H1 (cell line): ENCODE results near the gene DNMT3L. TPM values are rescaled to one million over a fixed set of nuclear protein-coding genes. Genes with fewer than 3 reads are reported as not detected.

Experiments
- CHD2 ChIP-seq: IDR thresholded peaks from 2 replicates; pipeline ENCODE4 v1.6.1; 2012; ENCODE audit warnings: low read length, improper control_type of control experiment
- JUND ChIP-seq: IDR thresholded peaks from 2 replicates; pipeline ENCODE4 v1.6.1; 2011; ENCODE audit warnings: mild to moderate bottlenecking, improper control_type of control experiment, low read length
- KDM5A ChIP-seq: fragments of 200-600 bp; IDR thresholded peaks from 2 replicates; pipeline ENCODE4 v1.7.1; 2012; ENCODE audit warnings: mild to moderate bottlenecking, low read length, inconsistent platforms, mixed read lengths
- RAD21 ChIP-seq, 2 experiments: IDR thresholded peaks in 1 of 2; conservative IDR thresholded peaks in 1 of 2; 2 replicates each; pipeline ENCODE4 v1.6.1; 2011; ENCODE audit warnings: low read depth in 2 of 2, low read length in 2 of 2, improper control_type of control experiment in 1 of 2, inconsistent platforms in 1 of 2, mild to moderate bottlenecking in 1 of 2, moderate library complexity in 1 of 2
- SAP30 ChIP-seq: fragments of 300-600 bp; sonication (generic); IDR thresholded peaks from 2 replicates; pipeline ENCODE4 v1.7.1; 2012; ENCODE audit warnings: low read length, moderate library complexity, mild to moderate bottlenecking, inconsistent platforms; ENCODE audit not compliant: insufficient read depth, insufficient replicate concordance
- SP2 ChIP-seq: IDR thresholded peaks from 2 replicates; pipeline ENCODE4 v1.6.1; 2012; ENCODE audit warnings: mild to moderate bottlenecking, low read length, inconsistent platforms
- SUZ12 ChIP-seq: fragments of 200-600 bp; sonication (generic); IDR thresholded peaks from 2 replicates; pipeline ENCODE4 v1.6.1; 2012; ENCODE audit warnings: mild to moderate bottlenecking, inconsistent platforms, low read length, moderate library complexity, mixed read lengths
- USF2 ChIP-seq: IDR thresholded peaks from 2 replicates; pipeline ENCODE4 v1.6.1; 2011; ENCODE audit warnings: low read length, improper control_type of control experiment
- polyA plus RNA-seq, 7 experiments: library from polyadenylated mRNA; depleted of rRNA in 3 of 7; stranded (reverse) in 5 of 7; unstranded in 2 of 7; fragments of >200 nt in 5 of 7; fragments of 200-250 nt in 2 of 7; gene quantifications; 1 replicate in 5 of 7; 2 replicates in 1 of 7; 4 replicates in 1 of 7; pipeline versions ENCODE4 v1.2.1 to v1.2.3, GENCODE V29; 2011 to 2013; ENCODE audit warnings: missing spikeins in 2 of 7, mixed read lengths in 2 of 7
- total RNA-seq: library from RNA; stranded (reverse); fragmentation: NEBNext Ultra II Directional; extraction: Animal tissue kit (Norgen Biotek cat#: 25700); gene quantifications from 2 replicates; pipeline ENCODE4 v1.2.1, GENCODE V29; 2021
- TF ChIP-seq, protein P1 (sequence below): fragments of 300-600 bp; sonication (generic); IDR thresholded peaks from 2 replicates; pipeline ENCODE4 v1.7.1; 2012; ENCODE audit warnings: low read length, moderate library complexity, mild to moderate bottlenecking, inconsistent platforms; ENCODE audit not compliant: insufficient replicate concordance

DNMT3L gene
- total and polyA plus RNA-seq, 2 of the 8 experiments (the other 6 are each of a cell fraction or from before 2014, with no cell fraction given), result 0.06 TPM; not detected in 1

- TF ChIP-seq SAP30 (no peak), USF2 (no peak), SP2 (no peak), CHD2 (no peak), KDM5A (no peak), SUZ12 (no peak), JUND (no peak), RAD21 (IDR thresholded peaks at IDR 0.05 in 1 of 2, conservative IDR thresholded peaks at IDR 0.05 in 1 of 2; ENCODE audit: low read depth in 2 of 2, low read length in 2 of 2) (no peak)
- TF ChIP-seq, protein P1, sequence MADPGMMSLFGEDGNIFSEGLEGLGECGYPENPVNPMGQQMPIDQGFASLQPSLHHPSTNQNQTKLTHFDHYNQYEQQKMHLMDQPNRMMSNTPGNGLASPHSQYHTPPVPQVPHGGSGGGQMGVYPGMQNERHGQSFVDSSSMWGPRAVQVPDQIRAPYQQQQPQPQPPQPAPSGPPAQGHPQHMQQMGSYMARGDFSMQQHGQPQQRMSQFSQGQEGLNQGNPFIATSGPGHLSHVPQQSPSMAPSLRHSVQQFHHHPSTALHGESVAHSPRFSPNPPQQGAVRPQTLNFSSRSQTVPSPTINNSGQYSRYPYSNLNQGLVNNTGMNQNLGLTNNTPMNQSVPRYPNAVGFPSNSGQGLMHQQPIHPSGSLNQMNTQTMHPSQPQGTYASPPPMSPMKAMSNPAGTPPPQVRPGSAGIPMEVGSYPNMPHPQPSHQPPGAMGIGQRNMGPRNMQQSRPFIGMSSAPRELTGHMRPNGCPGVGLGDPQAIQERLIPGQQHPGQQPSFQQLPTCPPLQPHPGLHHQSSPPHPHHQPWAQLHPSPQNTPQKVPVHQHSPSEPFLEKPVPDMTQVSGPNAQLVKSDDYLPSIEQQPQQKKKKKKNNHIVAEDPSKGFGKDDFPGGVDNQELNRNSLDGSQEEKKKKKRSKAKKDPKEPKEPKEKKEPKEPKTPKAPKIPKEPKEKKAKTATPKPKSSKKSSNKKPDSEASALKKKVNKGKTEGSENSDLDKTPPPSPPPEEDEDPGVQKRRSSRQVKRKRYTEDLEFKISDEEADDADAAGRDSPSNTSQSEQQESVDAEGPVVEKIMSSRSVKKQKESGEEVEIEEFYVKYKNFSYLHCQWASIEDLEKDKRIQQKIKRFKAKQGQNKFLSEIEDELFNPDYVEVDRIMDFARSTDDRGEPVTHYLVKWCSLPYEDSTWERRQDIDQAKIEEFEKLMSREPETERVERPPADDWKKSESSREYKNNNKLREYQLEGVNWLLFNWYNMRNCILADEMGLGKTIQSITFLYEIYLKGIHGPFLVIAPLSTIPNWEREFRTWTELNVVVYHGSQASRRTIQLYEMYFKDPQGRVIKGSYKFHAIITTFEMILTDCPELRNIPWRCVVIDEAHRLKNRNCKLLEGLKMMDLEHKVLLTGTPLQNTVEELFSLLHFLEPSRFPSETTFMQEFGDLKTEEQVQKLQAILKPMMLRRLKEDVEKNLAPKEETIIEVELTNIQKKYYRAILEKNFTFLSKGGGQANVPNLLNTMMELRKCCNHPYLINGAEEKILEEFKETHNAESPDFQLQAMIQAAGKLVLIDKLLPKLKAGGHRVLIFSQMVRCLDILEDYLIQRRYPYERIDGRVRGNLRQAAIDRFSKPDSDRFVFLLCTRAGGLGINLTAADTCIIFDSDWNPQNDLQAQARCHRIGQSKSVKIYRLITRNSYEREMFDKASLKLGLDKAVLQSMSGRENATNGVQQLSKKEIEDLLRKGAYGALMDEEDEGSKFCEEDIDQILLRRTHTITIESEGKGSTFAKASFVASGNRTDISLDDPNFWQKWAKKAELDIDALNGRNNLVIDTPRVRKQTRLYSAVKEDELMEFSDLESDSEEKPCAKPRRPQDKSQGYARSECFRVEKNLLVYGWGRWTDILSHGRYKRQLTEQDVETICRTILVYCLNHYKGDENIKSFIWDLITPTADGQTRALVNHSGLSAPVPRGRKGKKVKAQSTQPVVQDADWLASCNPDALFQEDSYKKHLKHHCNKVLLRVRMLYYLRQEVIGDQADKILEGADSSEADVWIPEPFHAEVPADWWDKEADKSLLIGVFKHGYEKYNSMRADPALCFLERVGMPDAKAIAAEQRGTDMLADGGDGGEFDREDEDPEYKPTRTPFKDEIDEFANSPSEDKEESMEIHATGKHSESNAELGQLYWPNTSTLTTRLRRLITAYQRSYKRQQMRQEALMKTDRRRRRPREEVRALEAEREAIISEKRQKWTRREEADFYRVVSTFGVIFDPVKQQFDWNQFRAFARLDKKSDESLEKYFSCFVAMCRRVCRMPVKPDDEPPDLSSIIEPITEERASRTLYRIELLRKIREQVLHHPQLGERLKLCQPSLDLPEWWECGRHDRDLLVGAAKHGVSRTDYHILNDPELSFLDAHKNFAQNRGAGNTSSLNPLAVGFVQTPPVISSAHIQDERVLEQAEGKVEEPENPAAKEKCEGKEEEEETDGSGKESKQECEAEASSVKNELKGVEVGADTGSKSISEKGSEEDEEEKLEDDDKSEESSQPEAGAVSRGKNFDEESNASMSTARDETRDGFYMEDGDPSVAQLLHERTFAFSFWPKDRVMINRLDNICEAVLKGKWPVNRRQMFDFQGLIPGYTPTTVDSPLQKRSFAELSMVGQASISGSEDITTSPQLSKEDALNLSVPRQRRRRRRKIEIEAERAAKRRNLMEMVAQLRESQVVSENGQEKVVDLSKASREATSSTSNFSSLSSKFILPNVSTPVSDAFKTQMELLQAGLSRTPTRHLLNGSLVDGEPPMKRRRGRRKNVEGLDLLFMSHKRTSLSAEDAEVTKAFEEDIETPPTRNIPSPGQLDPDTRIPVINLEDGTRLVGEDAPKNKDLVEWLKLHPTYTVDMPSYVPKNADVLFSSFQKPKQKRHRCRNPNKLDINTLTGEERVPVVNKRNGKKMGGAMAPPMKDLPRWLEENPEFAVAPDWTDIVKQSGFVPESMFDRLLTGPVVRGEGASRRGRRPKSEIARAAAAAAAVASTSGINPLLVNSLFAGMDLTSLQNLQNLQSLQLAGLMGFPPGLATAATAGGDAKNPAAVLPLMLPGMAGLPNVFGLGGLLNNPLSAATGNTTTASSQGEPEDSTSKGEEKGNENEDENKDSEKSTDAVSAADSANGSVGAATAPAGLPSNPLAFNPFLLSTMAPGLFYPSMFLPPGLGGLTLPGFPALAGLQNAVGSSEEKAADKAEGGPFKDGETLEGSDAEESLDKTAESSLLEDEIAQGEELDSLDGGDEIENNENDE, result no peak
Measured at GRCh38 chr21:44299458-44300261, 38.0 kb upstream of the DNMT3L start, which contains the start of gene PFKL (continued).
